ENCODE results near the gene KCNJ11. TPM values are rescaled to one million over a fixed set of nuclear protein-coding genes. Genes with fewer than 3 reads are reported as not detected.

The KCNJ11 gene
- total RNA-seq, 1 experiment from 2014 or later: 2.9 TPM

DNA sequence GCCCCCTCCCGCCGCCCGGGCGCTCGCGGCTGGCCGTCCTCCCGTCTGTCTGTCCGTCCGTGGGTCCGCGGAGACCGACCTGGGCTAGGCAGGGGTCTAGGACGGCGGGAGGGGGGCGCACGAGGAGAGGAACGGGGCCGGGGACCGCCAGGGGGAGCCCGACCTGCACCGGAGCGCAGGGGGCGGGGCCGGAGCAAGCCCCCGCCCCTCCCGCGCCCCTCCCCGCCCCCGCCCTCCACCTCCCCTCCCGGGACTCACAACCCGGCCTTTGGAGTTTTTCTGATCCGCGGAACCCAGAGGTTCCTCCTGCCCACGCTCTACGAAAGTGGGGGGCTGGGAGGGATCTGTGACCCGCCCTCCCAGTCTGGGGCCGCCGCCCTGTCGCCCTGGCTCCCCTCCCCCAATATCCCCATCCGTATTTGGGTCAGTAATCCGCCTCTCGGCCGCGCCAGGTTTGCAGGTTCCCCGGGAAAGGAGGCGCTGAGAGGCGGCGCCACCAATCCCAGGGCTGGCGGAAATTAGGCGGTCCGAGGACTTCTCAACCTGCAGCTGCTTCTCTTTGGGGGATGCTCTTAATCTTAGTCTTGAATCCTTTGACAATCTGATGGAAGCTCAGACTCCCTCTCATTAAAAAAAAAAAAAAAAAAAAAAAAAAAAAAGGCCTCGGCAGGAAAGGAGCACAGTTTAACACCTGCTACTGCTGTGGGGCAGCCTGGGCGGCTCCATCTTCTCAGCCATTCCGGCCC is 925 bp upstream of the KCNJ11 start:
- Mint-ChIP-seq H3K4me3 (ENCODE audit: low read depth, unreplicated experiment) (peak overlapping the region; percentile 77), H3K27me3 (ENCODE audit: unreplicated experiment) (no peaks in the 10 kb centered on the region), H3K27ac (ENCODE audit: unreplicated experiment) (no peak overlapping the region), H3K4me1 (ENCODE audit: low read depth, unreplicated experiment) (no peaks in the 10 kb centered on the region), H3K36me3 (ENCODE audit: insufficient read depth, unreplicated experiment) (peaks cover 22% of the 10 kb centered on the region), H3K9me3 (ENCODE audit: low read depth, unreplicated experiment) (no peaks in the 10 kb centered on the region)
- CTCF ChIA-PET: interaction anchor here (0.6 to 0.9 kb wide), 9 partner anchors 49 to 616 kb away, joined by 3 to 5 read pairs (median 3); no protein-coding TSS in a partner anchor
- no TSS peak for BruUV-seq (replicated peaks)
- DNase-seq: peak; percentile 88
- intact Hi-C loops (cut with micrococcal nuclease; ENCODE audit: unreplicated experiment): loop anchor here (10.0 kb wide), 1 partner anchor 85 kb away; the partner anchor contains the start of gene ABCC8
- TF ChIP-seq, protein P1, sequence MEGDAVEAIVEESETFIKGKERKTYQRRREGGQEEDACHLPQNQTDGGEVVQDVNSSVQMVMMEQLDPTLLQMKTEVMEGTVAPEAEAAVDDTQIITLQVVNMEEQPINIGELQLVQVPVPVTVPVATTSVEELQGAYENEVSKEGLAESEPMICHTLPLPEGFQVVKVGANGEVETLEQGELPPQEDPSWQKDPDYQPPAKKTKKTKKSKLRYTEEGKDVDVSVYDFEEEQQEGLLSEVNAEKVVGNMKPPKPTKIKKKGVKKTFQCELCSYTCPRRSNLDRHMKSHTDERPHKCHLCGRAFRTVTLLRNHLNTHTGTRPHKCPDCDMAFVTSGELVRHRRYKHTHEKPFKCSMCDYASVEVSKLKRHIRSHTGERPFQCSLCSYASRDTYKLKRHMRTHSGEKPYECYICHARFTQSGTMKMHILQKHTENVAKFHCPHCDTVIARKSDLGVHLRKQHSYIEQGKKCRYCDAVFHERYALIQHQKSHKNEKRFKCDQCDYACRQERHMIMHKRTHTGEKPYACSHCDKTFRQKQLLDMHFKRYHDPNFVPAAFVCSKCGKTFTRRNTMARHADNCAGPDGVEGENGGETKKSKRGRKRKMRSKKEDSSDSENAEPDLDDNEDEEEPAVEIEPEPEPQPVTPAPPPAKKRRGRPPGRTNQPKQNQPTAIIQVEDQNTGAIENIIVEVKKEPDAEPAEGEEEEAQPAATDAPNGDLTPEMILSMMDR (IDR thresholded peaks at IDR 0.05; ENCODE audit: unreplicated experiment): peak; percentile 88

DNA sequence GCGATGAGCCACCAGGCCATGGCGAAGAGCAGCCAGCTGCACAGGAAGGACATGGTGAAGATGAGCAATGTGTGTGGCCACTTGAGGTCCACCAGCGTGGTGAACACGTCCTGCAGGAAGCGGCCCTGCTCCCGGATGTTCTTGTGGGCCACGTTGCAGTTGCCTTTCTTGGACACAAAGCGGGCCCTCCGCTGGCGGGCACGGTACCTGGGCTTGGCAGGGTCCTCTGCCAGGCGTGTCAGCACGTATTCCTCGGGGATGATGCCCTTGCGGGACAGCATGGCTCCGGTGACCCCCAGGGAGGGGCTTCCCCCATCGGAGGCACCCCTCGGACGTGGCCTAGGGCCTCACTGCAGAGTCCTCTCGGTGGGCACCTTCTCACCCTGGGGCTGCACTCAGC is 648 bp downstream of the KCNJ11 start:
- Mint-ChIP-seq H3K36me3 (ENCODE audit: insufficient read depth, unreplicated experiment) (peaks cover 22% of the 10 kb centered on the region), H3K27me3 (ENCODE audit: unreplicated experiment) (no peaks in the 10 kb centered on the region), H3K4me3 (ENCODE audit: low read depth, unreplicated experiment) (no peak overlapping the region), H3K9me3 (ENCODE audit: low read depth, unreplicated experiment) (no peaks in the 10 kb centered on the region), H3K27ac (ENCODE audit: unreplicated experiment) (no peak overlapping the region), H3K4me1 (ENCODE audit: low read depth, unreplicated experiment) (no peaks in the 10 kb centered on the region)
- no TSS peak for BruUV-seq (replicated peaks)
- TF ChIP-seq, protein P1 (IDR thresholded peaks at IDR 0.05; ENCODE audit: unreplicated experiment): no peak
- CTCF ChIA-PET: no interaction called here
- intact Hi-C loops (cut with micrococcal nuclease; ENCODE audit: unreplicated experiment): loop anchor here (10.0 kb wide), 1 partner anchor 87 kb away; the partner anchor contains the start of gene ABCC8
- no peak for DNase-seq

DNA sequence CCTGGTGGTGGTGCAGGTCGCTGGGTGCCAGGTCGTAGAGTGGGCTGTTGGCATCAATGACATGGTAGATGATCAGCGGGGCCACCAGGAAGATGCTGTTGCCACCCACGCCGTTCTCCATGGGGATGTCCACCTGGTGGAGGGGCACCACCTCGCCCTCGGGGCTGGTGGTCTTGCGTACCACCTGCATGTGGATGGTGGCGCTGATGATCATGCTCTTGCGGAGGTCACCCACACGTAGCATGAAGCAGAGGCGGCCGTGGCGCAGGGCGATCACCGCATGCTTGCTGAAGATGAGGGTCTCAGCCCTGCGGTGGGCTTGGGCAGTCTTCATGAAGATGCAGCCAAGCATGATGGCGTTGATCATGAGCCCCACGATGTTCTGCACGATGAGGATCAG is 1.2 kb downstream of the KCNJ11 start:
- TF ChIP-seq, protein P1 (IDR thresholded peaks at IDR 0.05; ENCODE audit: unreplicated experiment): no peak
- DNase-seq: no peak
- H3K36me3 Mint-ChIP-seq (ENCODE audit: insufficient read depth, unreplicated experiment): peaks cover 22% of the 10 kb centered on the region
- H3K4me3 Mint-ChIP-seq (ENCODE audit: low read depth, unreplicated experiment): no peak overlapping the region
- H3K9me3 Mint-ChIP-seq (ENCODE audit: low read depth, unreplicated experiment): no peaks in the 10 kb centered on the region
- H3K4me1 Mint-ChIP-seq (ENCODE audit: low read depth, unreplicated experiment): no peaks in the 10 kb centered on the region
- no peaks in the 10 kb centered on the region for H3K27me3 Mint-ChIP-seq (ENCODE audit: unreplicated experiment)
- CTCF ChIA-PET: interaction anchor here (1.0 to 1.2 kb wide), 4 partner anchors 11 to 141 kb away, joined by 4 to 9 read pairs (median 5); no protein-coding TSS in a partner anchor
- no TSS peak for BruUV-seq (replicated peaks)
- H3K27ac Mint-ChIP-seq (ENCODE audit: unreplicated experiment): no peak overlapping the region
- intact Hi-C loops (cut with micrococcal nuclease; ENCODE audit: unreplicated experiment): loop anchor here (10.0 kb wide), 1 partner anchor 88 kb away; the partner anchor contains the start of gene ABCC8

DNA sequence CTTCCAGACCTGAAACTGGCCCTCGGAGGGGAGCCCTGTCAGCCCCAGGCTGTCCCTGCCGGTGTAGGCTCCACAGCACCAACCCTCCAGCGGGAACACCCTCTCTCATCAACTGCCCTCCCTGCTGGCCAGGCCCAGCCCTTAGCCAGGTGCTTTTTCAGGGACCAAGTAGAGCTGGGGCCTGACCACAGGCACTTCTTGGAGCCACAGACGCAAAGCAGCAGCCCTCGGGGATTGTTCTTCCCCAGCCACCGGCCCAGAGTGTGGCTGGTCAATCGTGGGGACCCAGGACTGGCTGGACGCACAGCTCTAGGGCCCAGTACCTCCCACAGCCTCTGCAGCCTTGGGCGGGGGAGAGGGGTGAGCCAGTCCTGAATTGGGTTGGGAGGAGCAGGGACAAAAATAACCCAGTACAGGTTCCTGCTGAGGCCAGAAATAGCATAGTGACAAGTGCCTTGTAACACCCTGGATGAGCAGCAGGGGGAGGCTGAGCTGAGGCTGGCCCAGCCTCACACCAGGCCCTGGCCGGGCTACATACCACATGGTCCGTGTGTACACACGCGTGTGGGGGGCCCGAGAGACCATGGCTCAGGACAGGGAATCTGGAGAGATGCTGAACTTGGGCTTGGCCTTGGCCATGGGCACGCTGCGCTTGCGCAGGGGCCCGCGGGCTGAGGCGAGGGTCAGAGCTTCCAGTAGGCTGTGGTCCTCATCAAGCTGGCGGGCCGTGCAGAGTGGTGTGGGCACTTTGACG is 2.0 kb downstream of the KCNJ11 start:
- Mint-ChIP-seq H3K4me3 (ENCODE audit: low read depth, unreplicated experiment) (no peak overlapping the region), H3K27ac (ENCODE audit: unreplicated experiment) (no peak overlapping the region), H3K4me1 (ENCODE audit: low read depth, unreplicated experiment) (no peaks in the 10 kb centered on the region), H3K9me3 (ENCODE audit: low read depth, unreplicated experiment) (no peaks in the 10 kb centered on the region), H3K36me3 (ENCODE audit: insufficient read depth, unreplicated experiment) (peaks cover 22% of the 10 kb centered on the region), H3K27me3 (ENCODE audit: unreplicated experiment) (no peaks in the 10 kb centered on the region)
- DNase-seq: peak; percentile 71
- TF ChIP-seq, protein P1 (IDR thresholded peaks at IDR 0.05; ENCODE audit: unreplicated experiment): peak; percentile 62
- CTCF ChIA-PET: interaction anchor here (1.0 to 1.2 kb wide), 4 partner anchors 12 to 142 kb away, joined by 4 to 9 read pairs (median 5); no protein-coding TSS in a partner anchor
- intact Hi-C loops (cut with micrococcal nuclease; ENCODE audit: unreplicated experiment): loop anchor here (10.0 kb wide), 1 partner anchor 88 kb away; the partner anchor contains the start of gene ABCC8
- no TSS peak for BruUV-seq (replicated peaks)

Data from Calu3 (cell line).